ENCODE measurements around the gene PLXNA2.

PLXNA2 gene

DNA sequence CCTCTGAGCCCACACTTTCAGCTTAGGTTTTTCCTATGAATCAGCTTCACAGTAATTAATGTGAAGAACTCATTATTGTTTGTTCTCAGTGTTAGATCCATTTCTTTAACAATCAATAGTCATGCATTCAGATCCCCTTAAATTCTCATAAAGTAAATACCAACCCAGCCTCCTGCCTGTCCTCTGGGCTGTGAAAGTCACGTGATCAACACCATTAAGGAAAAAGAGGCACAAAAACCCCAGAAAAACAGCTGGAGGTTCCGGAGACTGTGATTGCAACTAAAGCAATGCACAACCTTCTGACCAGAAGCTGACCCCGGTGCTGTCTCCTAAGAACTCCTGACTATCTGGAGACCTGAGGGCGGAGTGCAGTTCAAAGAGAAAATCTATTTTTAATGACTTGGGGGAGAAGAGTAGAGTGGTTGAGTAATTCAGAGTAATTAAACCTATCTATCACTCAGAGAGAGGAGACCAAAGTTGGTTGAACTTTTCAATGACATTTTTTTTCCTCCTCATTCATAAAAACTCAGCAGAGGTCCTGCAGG is 132.5 kb downstream of the PLXNA2 start:
- no peak for DNase-seq

- DNase-seq, result no peak
Measured at GRCh38 chr1:208110296-208110695, 133.9 kb downstream of the PLXNA2 start.

- no peak for DNase-seq
Measured at GRCh38 chr1:208108646-208109330, 135.4 kb downstream of the PLXNA2 start.

DNA sequence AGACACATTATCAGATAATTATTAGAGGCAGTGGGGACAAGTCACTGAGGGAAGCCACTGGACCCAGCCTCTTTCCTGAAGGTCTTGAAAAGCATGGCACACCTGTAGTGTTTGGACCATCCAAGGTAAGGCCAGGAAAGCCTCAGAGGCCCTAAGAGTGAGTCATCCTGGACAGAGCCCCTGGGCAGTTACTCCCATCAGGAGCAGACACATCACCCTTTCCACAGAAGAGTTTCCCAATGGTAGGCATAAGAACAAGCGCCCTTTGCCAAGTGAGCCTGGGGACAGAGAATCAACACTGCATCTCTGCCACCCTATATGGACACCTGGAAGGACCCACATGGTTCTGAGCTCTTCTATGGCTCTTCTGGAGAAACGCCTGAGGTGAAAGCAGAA is 136.0 kb downstream of the PLXNA2 start:
- no peak for DNase-seq

DNA sequence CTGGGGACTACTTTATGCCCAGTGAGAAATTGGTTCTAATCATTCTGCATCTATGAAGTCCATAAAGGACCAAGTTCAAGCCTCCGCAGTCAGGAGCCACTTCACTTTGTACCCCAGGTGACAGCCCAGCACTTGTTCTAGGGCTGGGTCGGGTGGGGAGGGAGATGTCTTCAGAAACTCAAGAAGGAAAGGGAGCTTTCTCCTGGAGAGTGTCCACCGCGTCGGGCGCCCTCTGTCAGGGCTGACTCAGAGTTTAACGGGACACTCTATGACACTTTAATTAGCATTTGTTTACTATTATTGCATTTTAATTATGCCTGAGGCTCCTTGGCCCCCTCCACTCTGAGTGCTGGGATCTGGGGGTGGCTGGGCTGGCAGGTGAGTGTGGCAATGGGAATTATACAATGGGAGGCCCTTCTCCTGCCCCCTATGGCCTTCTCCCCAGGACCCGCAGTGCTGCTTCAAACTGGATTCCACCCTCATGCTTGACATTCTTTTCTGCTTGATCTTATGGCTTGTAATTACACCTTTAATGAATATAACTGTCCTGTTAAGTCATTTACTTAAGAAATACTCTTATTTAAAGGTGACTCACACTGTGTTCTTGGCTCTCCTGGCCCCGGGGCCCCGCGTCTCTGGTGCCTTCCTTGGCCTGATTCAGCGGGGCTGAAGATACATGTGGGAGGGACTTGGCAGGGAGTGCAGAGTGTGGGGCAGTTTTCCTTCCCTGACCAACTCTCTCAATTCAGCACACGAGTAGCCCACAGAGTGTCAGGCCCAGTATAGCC is 136.6 kb downstream of the PLXNA2 start:
- no peak for DNase-seq

- DNase-seq, result no peak
Measured at GRCh38 chr1:208106218-208106617, 138.0 kb downstream of the PLXNA2 start.

- DNase-seq, result no peak
Measured at GRCh38 chr1:208105756-208106155, 138.4 kb downstream of the PLXNA2 start.

- DNase-seq, result no peak
Measured at GRCh38 chr1:208103597-208104513, 140.3 kb downstream of the PLXNA2 start.

- DNase-seq, result peak; percentile 86
Measured at GRCh38 chr1:208101661-208102431, 142.3 kb downstream of the PLXNA2 start.

DNA sequence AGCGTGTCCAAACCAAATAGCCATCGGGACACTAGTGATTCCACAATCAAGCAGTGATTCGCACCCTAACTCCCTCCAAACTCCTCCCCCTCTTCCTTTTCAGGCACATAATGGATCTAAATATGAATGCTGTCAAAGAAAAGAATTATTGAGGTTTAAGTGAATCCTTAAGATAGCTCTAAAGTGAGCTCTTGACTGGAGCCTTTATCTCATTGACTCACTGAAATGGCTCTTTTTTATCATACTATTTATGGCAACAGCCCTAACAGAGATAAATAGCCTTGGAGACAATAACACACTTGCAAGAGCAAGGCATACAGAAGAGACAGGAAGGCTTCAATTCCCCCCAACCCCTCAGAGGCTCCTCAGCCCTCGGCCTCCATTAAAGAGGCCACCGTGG is 143.3 kb downstream of the PLXNA2 start:
- peak; percentile 94 for DNase-seq

- no peak for DNase-seq
Measured at GRCh38 chr1:208100106-208100505, 144.1 kb downstream of the PLXNA2 start.

DNA sequence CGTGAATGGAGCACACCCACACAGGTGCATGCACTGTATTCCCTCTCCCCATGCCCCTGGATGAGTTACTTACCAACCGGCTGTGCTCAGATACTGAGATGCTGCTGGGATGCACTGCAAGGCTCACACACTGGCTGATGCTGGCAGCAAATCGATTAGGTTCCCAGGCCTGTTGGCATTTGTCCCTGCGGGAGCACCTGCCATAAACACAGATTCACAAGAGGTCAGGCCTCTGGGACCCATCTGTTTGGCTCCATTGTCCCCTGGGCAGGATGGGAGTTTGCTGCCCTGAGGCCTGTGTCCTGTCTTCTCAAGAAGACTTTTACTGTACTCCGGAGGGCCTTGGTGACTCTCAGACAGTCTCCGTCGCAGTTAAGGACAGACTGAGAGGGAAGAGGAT is 145.4 kb downstream of the PLXNA2 start:
- no peak for DNase-seq

- peak; percentile 34 for DNase-seq
Measured at GRCh38 chr1:208093754-208094719, 150.1 kb downstream of the PLXNA2 start.

GRCh38 chr1:208093046-208093445 is 151.1 kb downstream of the PLXNA2 start:
- DNase-seq, result no peak

GRCh38 chr1:208090388-208091301 is 153.5 kb downstream of the PLXNA2 start:
- no peak for DNase-seq

GRCh38 chr1:208089761-208090370 is 154.3 kb downstream of the PLXNA2 start:
- no peak for DNase-seq

- DNase-seq, result no peak
Measured at GRCh38 chr1:208089149-208089548, 155.0 kb downstream of the PLXNA2 start.

DNA sequence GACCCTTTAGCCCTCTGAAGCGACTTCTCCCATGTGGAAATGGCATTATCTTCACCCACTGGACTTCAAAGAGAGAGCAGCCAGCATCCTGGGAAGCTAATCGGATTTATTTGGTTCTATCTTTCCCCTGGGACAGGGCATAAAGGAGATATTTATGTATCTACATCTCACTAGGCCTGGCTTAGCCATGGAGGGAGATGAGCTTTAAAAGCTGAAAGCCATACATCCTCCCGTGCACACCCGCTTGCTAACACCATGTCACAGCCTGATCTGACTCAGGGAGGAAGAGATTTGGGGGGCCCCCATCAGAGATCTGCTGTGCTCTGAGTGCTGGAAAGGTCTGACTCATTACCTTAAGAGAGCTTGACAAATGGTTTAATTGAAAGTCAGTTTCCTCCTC is 155.9 kb downstream of the PLXNA2 start:
- no peak for DNase-seq
